Omental fat pad (tissue), 4 donors: ENCODE measurements around the gene SLC25A53. TPM values are rescaled to one million over a fixed set of nuclear protein-coding genes. Genes with fewer than 3 reads are reported as not detected.

Source experiments
- ATAC-seq: fragments of 150-250 bp; one replicate; pipeline ENCODE4 v1.9.1; 2016; ENCODE audit warnings: mild to moderate bottlenecking, moderate library complexity; ENCODE audit not compliant: low FRiP score
- DNase-seq: peaks from one replicate; pipeline ENCODE4 v3.0.0-alpha.2; 2019; ENCODE audit warnings: low spot score
- total RNA-seq, 4 donors: library from RNA; depleted of rRNA; stranded (reverse); fragments of >200 nt; gene quantifications; one replicate each; pipeline ENCODE4 v1.1.0, GENCODE V29; 2016
- TF ChIP-seq, protein P1 (sequence below), 3 donors: fragments of 450-650 bp; IDR thresholded peaks; one replicate each; pipeline ENCODE4 v1.5.1; 2016 to 2017; ENCODE audit warnings: antibody characterized with exemption in 3 of 3, mild to moderate bottlenecking in 3 of 3, moderate library complexity in 2 of 3

SLC25A53 gene
- total RNA-seq, result 10 to 100 TPM; 12.9 to 19.9 (median 16.8) TPM

- TF ChIP-seq, protein P1, sequence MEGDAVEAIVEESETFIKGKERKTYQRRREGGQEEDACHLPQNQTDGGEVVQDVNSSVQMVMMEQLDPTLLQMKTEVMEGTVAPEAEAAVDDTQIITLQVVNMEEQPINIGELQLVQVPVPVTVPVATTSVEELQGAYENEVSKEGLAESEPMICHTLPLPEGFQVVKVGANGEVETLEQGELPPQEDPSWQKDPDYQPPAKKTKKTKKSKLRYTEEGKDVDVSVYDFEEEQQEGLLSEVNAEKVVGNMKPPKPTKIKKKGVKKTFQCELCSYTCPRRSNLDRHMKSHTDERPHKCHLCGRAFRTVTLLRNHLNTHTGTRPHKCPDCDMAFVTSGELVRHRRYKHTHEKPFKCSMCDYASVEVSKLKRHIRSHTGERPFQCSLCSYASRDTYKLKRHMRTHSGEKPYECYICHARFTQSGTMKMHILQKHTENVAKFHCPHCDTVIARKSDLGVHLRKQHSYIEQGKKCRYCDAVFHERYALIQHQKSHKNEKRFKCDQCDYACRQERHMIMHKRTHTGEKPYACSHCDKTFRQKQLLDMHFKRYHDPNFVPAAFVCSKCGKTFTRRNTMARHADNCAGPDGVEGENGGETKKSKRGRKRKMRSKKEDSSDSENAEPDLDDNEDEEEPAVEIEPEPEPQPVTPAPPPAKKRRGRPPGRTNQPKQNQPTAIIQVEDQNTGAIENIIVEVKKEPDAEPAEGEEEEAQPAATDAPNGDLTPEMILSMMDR (IDR thresholded peaks at IDR 0.05), result no peak
- peak; percentile 37 for DNase-seq
Measured at GRCh38 chrX:104156630-104157529, at the start of gene SLC25A53. SLC25A53 (minus strand) TSS chrX:104157009; CDS start chrX:104105257, 51,752 bp downstream.

DNA sequence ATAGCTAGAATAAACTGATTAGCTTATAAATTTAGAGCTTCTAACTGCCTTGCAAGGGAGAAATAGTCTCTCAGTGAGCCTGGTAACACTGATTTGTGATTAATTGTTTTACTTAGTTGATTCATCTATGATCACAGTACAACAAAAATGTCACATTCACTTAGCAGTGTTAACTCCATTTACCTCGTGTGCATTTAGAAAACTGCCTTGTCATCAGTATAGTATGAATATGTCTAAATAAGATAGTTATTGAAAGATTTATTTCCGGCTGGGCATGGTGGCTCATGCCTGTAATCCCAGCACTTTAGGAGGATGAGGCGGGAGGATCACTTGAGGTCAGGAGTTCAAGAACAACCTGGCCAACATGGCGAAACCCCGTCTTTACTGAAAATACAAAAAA lies 48.7 kb upstream of the SLC25A53 start:
- TF ChIP-seq, protein P1 (IDR thresholded peaks at IDR 0.05), result no peak
- ATAC-seq, result no peak
- no peak for DNase-seq

More at GRCh38 chrX:104156630-104157529, at the start of gene SLC25A53:
- peak; percentile 85 for ATAC-seq

- TF ChIP-seq, protein P1 (IDR thresholded peaks at IDR 0.05), result no peak
- no peak for ATAC-seq
- DNase-seq, result no peak
Measured at GRCh38 chrX:104195489-104196084, 38.8 kb upstream of the SLC25A53 start.

DNA sequence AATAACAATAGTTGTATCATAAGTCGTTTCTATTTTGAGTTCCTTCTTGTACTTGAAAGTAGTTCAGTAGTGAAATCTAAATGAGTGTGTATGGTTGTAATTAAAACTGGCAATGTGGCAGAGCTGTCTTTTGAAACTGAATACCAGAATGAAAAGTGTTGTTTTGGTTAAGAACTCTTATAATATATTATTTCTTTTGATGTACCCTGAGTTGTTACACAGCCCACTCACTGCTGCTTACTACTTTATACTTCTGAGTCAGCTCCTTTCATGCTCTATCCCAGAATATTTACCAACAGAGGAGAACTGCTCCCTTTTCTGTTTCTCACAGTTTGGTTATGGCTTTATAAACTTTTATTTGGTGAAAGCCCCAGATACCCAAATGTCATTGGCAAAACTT lies 38.2 kb upstream of the SLC25A53 start:
- TF ChIP-seq, protein P1 (IDR thresholded peaks at IDR 0.05), result no peak
- no peak for DNase-seq

GRCh38 chrX:104193485-104193884 lies 36.7 kb upstream of the SLC25A53 start:
- TF ChIP-seq, protein P1 (IDR thresholded peaks at IDR 0.05), result no peak
- ATAC-seq (no peak), DNase-seq (no peak)

More for the DNA sequence above, 38.2 kb upstream of the SLC25A53 start:
- ATAC-seq, result no peak

DNA sequence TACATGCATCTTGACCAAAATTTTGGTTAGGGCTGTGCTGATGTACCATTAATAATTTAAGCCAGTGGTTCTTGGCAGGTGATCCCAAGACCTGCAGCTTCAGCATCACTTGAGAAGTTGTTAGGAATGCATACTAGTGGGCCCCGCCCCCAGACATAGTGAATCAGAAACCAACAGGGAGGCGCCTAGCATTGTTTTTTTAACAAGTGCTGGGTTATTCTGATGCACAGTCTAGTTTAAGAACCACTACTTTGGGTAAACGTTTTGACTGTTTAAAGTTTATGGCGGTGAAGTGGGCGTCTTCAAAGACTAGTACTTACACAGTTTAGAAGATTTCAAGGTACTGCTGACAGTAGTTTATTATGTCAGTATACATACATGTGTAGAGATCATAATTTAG lies 33.0 kb upstream of the SLC25A53 start:
- no peak for DNase-seq
- TF ChIP-seq, protein P1 (IDR thresholded peaks at IDR 0.05), result no peak
- ATAC-seq, result no peak
